DOHH2 (cell line): ENCODE measurements around the gene COL18A1.

Experiments used
- H3F3A ChIP-seq: fragments of 200-600 bp; sonication (generic), shearing (Covaris generic); 2 replicates; pipeline ENCODE4 v1.6.0; 2016; ENCODE audit warnings: antibody characterized with exemption, mild to moderate bottlenecking; ENCODE audit not compliant: control insufficient read depth, insufficient read depth
- H3K27ac ChIP-seq: fragments of 200-600 bp; sonication (generic); 2 replicates; pipeline ENCODE4 v1.5.1; 2014; ENCODE audit warnings: low read depth, mild to moderate bottlenecking, low read length, moderate library complexity
- H3K27me3 ChIP-seq: fragments of 200-600 bp; sonication (generic); 2 replicates; pipeline ENCODE4 v1.6.1; 2014; ENCODE audit warnings: mild to moderate bottlenecking, low read length, mixed read lengths; ENCODE audit not compliant: control insufficient read depth
- H3K36me3 ChIP-seq: fragments of 200-600 bp; sonication (generic); 2 replicates; pipeline ENCODE4 v1.6.1; 2014; ENCODE audit warnings: mild to moderate bottlenecking, low read length, moderate library complexity, mixed read lengths; ENCODE audit not compliant: control insufficient read depth
- H3K4me1 ChIP-seq: fragments of 200-600 bp; sonication (generic); 2 replicates; pipeline ENCODE4 v1.6.1; 2014; ENCODE audit warnings: mild to moderate bottlenecking, low read length, mixed read lengths; ENCODE audit not compliant: control insufficient read depth
- H3K4me2 ChIP-seq: fragments of 200-600 bp; sonication (generic); 2 replicates; pipeline ENCODE4 v1.6.0; 2014; ENCODE audit warnings: mild to moderate bottlenecking, low read length, moderate library complexity
- H3K4me3 ChIP-seq: fragments of 200-600 bp; sonication (generic); 2 replicates; pipeline ENCODE4 v1.5.1; 2014; ENCODE audit warnings: mild to moderate bottlenecking, low read length, mixed read lengths
- H3K79me2 ChIP-seq: fragments of 200-600 bp; sonication (generic); 2 replicates; pipeline ENCODE4 v1.6.1; 2014; ENCODE audit warnings: mild to moderate bottlenecking, low read length, mixed read lengths; ENCODE audit not compliant: control insufficient read depth
- H3K9me2 ChIP-seq: fragments of 200-600 bp; sonication (generic); replicated peaks from 2 replicates; pipeline ENCODE4 v1.6.1; 2014; ENCODE audit warnings: mild to moderate bottlenecking, low read length, mixed read lengths; ENCODE audit not compliant: control insufficient read depth
- H3K9me3 ChIP-seq: fragments of 200-600 bp; sonication (generic); 2 replicates; pipeline ENCODE4 v1.6.1; 2014; ENCODE audit warnings: antibody characterized with exemption, low read length, mixed read lengths; ENCODE audit not compliant: control insufficient read depth, insufficient read depth
- H4K20me1 ChIP-seq: fragments of 200-600 bp; sonication (generic); 2 replicates; pipeline ENCODE4 v1.6.0; 2014; ENCODE audit warnings: low read depth, mild to moderate bottlenecking, antibody characterized with exemption, low read length, moderate library complexity; ENCODE audit not compliant: control insufficient read depth, insufficient read depth
- CTCF ChIP-seq: fragments of 200-600 bp; sonication (generic); IDR thresholded peaks from one replicate; pipeline ENCODE4 v1.5.1; 2014; ENCODE audit warnings: antibody characterized with exemption, mild to moderate bottlenecking, low read depth, low read length; ENCODE audit not compliant: poor library complexity, severe bottlenecking
- EZH2phosphoT487 ChIP-seq: fragments of 200-600 bp; sonication (generic); IDR thresholded peaks from 2 replicates; pipeline ENCODE4 v1.6.1; 2017; ENCODE audit warnings: borderline replicate concordance, mild to moderate bottlenecking, antibody characterized with exemption, low read length, moderate library complexity, mixed read lengths

The COL18A1 gene

GRCh38 chr21:45383615-45384201 is 21.3 kb upstream of the COL18A1 start:
- H3K4me1 ChIP-seq = no peaks in the 10 kb centered on the region
- no peaks in the 10 kb centered on the region for H3K9me2 ChIP-seq
- no peak overlapping the region for H3K27ac ChIP-seq
- no peak overlapping the region for H3K4me3 ChIP-seq
- no peaks in the 10 kb centered on the region for H4K20me1 ChIP-seq
- no peaks in the 10 kb centered on the region for H3F3A ChIP-seq
- TF ChIP-seq EZH2phosphoT487 (no peak), CTCF (no peak)
- no peaks in the 10 kb centered on the region for H3K79me2 ChIP-seq
- H3K9me3 ChIP-seq = no peaks in the 10 kb centered on the region
- no peaks in the 10 kb centered on the region for H3K36me3 ChIP-seq
- H3K27me3 ChIP-seq = no peaks in the 10 kb centered on the region
- H3K4me2 ChIP-seq = no peak overlapping the region

- Histone ChIP-seq H3K27me3 (no peaks in the 10 kb centered on the region), H3K9me3 (no peaks in the 10 kb centered on the region), H4K20me1 (no peaks in the 10 kb centered on the region), H3F3A (no peaks in the 10 kb centered on the region), H3K4me2 (no peak overlapping the region), H3K9me2 (no peaks in the 10 kb centered on the region), H3K27ac (no peak overlapping the region), H3K4me1 (no peaks in the 10 kb centered on the region), H3K79me2 (no peaks in the 10 kb centered on the region), H3K4me3 (no peak overlapping the region), H3K36me3 (no peaks in the 10 kb centered on the region)
- TF ChIP-seq CTCF (no peak), EZH2phosphoT487 (no peak)
These were observed 20.1 kb upstream of the COL18A1 start for GRCh38 chr21:45384656-45385548.

- H3K9me3 ChIP-seq = no peaks in the 10 kb centered on the region
- H3K9me2 ChIP-seq = no peaks in the 10 kb centered on the region
- no peaks in the 10 kb centered on the region for H3K79me2 ChIP-seq
- TF ChIP-seq CTCF (no peak), EZH2phosphoT487 (no peak)
- no peaks in the 10 kb centered on the region for H3K27me3 ChIP-seq
- H3F3A ChIP-seq = no peaks in the 10 kb centered on the region
- no peaks in the 10 kb centered on the region for H3K36me3 ChIP-seq
- H3K4me3 ChIP-seq = no peak overlapping the region
- no peaks in the 10 kb centered on the region for H4K20me1 ChIP-seq
- H3K27ac ChIP-seq = no peak overlapping the region
- H3K4me1 ChIP-seq = no peaks in the 10 kb centered on the region
- no peak overlapping the region for H3K4me2 ChIP-seq
These were observed 19.4 kb upstream of the COL18A1 start for GRCh38 chr21:45385549-45386050.
